HG03064 (cell line): ENCODE results near the gene CNPY1.

Experiments
- ATAC-seq: cut with Tn5 transposase; IDR thresholded peaks from one replicate; pipeline ENCODE4 v1.9.1; 2021; ENCODE audit warnings: low read depth; ENCODE audit not compliant: unreplicated experiment

CNPY1 gene

DNA sequence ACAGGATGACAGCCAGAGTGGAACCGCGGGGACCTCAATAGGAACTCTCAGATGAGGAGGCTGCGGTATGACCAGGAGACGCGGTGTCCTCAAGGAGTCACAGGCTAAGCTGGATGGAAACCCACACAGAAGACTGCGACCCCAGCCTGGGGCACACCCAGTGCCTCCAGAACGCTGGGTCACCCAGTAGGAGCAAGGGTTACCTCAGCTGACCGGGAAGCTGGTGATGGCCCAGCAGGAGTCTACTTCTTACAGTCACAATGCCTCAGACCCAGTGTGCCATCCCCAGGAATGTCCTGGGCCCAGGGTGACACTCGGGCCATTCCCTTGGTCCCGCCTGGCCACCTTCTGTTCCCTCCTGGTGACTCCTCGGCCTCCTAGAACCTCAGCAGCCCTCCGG, 29.9 kb downstream of the CNPY1 start:
- no peak for ATAC-seq

DNA sequence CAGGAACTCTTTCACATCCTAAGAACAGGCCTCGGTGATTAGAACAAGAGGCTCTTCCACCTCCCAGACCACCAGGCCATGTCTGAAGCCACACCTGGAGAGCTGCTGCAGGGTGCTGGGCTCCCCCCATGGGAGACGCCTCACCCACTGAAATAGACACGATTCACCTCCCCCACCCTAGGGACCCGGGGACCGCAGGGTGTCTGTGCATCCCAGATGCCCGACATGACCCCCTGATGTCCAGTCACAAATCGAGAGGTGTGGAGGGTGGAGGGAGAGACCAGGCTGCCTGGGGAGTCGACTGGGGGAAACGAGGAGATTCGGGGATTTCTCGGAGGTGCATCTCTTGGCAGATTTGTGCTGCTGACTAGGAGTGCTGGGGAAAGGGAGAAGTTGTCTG, 31.0 kb downstream of the CNPY1 start:
- ATAC-seq: no peak

DNA sequence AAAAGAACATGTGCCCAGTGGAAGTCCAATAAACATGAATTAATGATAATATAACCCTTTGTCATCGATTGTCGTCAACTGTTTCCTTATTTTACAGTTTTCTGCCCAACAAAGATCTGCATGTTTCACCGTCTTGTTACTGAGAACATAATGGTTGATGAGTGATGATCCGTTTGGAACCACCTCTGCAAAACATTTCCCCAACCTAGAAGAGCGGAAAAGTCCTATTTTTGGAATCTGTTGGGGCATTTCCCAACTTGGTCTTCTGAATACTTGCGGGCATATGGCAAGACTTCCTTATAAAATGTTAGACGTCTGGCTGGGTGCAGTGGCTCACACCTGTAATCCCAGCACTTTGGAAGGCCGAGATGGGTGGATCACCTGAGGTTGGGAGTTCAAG, 32.1 kb downstream of the CNPY1 start:
- no peak for ATAC-seq

DNA sequence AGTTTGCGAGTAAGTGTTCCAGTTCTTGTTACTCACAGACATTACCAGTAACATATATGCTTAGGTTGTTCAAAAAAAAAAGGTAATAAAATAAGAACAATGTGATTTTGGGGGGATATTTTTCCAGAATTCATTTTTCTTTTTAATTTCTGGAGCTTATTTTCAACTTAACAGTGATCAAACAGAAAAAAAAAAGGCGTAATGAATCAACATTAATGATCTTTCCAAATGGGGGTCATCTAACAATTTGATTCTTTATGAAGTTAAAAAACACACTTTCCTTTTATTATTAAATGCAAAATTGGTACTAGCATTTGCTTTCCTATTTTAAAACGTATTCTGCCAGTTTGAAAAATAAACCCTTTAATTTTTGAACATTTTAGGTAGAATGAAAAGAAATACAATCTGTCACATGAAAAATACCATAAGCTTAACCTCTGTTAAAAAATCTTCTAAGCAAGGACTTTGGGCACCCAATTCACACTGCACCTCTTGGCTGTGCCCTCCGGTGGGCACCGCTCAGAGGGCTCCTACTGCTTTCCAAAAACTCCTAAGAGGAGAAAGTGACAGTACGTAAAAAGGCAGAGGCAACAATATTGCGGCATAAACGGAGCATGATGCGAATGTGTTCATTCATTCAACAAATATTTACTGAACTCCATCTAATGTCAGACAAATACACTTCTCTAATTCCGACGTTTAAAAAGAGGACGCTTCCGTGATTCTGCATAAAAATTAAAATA, 32.6 kb downstream of the CNPY1 start:
- no peak for ATAC-seq

DNA sequence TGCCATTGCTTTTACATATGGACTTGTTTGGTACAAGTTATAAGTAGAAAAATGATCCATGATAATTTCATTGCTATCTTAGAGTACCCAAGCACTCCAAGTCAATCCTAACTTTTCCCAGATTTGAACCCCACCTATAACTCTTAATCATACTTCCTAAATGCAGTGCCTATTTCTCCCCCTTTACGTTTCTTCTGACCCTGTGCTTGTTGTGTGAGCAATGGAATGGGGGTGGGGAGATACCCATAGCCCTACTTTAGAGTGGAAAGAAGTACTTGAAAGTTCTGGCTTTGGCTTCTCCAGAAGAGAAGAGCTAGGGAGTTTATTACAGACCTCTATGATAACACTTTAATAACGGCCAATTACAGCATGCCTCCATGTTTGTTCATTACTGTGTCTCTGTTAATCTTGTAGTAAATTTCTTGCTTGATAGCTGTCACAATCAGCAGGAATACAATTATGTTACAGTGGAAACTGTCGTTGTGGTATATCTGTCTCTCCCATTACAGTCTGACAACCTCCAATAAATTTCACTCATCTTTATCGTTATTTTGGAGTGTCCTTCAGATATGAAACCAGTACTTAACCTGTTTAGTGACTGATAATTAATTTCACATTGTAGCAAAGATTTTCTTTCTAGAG, 34.0 kb downstream of the CNPY1 start:
- ATAC-seq: no peak

DNA sequence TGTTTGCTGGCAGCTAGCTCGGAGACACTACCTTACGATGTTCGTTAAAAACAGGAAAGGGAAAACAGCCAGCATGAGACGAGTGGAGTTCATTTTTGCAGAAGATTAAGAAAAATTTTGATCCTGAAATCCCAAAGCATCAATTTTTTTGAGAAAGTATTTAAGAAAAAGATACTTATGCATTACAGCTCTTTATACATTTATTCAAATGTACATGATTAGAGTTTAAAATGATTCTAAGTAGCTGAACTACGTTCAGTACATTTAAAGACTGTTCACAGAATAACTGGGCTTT, 34.7 kb downstream of the CNPY1 start:
- no peak for ATAC-seq

DNA sequence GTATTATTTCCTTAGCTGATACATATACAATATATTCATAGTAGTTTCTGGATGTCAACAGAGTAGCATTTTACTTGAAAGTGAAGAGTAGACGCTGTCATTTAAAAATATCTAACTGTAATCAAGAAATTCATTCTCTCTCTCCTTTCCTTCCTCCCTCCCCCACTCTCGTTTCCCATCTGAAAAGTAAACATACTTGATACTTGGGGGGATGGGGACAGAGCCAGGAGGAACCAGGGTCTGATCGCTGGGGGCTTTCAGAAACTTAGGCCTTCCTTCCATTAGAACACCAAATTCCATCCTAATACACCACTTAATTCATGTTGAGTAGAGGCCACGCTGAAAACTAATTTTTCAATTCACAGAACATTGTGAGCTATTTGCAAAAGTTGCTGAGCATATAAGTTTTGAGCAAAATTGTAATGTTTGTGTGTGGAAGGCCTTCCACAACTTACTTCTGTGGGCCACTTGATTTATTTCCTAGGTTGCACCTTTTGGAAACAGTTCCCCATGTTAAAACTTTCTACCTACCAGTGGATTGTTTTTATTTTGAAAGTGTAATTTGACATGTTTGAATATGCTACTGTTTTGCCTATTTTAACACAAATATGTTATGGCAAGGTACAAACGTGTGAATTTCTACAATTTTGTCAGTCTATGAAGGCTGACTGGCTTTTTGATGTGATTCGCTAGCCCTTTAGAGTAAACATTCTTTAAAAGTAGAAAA, 35.2 kb downstream of the CNPY1 start:
- no peak for ATAC-seq

DNA sequence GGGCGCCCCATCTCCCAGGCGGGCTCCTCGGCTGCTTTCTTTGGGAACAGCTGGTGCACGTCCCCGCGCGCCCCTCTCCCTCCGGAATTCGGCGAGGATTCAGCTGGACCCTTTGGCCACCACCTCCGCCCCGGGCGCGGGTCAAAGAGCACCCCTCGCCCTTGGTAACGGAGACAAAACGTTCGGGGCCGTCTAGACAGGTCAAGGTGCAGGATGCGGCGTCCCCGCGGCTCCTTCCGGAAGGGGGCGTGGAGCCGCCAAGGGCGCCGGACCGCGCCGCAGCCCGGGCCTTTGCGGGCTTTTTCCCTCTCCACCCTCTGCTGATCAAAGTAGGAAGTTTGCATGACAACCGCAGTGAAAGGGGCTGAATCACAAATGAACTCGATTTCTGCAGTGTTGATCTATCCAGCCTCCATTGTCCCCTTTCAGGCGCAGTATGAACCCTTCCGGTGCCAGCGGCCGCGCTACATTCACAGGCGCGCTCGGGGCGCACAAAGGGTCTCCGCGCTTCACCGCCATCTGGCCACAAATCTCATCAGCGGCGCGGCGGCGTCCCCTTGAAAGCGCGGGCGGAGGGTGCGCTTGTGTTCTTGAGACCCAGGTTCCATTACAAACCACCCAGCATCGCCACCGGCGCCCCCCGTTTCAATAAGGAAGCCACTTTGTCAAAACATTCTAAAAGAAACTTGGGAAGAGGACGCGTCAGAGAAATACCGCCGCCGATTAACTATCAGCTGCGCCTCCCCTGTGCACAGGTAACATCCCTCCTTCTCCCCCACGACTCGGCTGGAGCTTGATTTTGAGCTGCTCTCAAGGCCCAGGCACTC, 36.4 kb downstream of the CNPY1 start:
- ATAC-seq: no peak

DNA sequence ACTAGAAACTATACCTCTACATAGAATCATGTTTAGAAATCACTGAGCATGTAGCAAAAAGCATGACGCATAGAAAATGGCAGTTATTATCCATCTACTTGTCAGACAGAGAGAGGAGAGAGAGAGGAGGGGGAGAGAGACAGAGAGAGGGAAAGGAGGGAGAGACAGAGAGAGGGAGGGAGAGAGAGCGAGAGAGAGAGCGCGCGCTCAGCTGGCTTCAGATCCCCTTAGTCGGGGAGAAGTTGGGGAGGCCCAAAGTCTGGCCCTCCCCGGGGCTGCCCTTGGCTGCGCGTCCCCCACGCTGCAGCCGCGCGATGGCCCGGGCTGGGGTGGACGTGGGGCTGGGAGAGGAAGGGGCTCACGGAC, 37.0 kb downstream of the CNPY1 start:
- ATAC-seq: no peak

DNA sequence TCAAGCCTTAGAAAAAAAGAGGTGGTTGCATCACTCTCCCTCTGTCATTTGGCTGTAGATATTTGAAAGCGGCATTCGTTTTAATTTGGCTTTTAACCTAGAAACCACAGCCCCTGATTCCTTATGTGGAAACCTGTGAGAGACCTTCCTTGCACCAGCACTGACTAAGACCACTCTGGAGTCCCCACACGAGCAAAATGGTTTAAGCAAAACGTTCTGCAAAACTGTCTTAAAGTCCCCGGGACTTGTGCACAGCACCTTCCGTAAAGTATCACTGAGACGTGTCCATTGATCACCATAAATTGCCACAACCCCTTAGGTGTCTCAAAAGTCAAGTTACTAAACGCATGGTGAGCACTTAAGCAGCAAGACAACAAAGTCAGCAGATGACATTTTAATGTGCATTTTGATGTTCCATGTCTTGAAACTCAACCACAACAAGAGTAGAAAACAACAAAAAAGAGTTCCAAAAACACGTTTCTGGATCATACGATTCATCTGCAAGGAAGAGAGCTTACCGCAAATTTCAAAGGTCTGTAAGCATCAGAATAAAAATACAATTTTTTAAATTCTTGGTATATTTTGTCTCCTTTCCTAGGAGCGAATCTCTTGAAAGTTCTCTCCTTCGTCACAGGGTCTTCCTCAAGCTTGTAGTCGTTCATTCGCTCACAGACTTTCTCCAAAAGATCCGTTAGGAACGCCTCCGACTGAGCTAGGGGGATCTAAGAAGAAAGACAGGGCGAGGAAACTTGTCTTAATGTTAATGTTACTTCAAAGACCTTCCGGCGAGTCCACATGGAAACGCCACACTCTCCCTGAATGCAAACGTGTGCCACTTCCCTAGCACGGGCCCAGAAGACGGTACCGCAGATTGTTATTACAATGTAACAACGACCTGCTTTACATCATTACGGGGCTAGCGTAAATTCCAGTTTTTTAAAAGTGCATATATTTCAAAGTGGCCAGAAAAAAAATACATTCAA, 37.7 kb downstream of the CNPY1 start:
- no peak for ATAC-seq

DNA sequence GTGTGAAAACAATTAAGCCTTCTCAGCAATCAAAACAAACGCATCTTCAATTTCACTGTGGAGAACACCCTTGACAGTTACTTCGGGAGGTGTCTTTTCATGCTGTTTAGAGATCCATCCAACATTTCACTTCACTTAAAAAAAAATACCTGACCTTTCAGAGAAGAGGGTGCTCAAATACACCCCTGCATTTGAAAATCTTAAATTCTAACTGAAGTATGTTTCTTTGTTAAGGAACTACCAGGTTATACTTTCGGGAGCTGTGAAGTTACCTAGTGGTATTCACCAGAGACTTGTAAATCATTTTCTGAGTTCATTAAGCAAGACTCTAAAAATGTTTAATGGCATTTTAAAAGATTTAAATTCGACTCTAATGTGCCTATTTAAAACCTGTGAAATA, 38.8 kb downstream of the CNPY1 start:
- no peak for ATAC-seq

DNA sequence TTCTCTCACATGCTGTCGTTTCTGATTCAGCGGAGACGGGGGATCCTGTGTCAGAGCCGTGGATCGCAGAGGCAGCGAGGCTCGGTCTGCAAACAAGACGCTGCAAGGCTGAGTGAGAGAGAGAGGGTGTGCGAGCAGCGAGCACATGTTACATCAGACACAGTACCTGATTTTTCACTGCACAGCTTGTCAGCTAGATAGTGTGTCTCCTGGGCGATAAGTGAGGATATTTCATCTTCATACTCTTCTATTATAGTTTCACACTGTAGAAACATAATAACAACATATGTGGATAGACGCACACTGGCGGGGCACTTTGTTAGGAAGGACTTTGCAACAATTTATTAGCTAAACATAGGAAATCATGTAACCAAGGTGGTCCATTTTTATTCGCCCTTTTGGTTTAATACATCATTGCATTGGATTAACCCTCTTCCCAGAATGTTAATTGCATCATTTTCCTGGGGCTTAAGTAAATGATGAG, 39.5 kb downstream of the CNPY1 start:
- no peak for ATAC-seq

DNA sequence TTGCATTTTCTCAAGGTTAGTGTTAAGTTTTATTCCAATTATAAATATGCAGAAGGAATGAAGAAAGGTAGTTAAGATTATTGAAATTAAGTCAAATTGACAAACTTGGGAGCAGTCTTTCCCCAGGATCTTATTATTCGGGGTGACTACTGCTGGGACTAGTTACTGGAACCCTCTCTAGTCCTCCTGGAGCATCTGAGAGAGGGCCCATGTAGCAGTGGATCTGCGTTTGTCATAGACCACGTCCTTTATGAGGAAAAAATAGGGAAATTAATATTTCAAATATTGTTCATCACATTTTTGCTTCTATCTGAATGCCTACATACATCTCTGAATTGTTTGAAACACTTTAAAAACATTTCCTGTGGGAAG, 41.0 kb downstream of the CNPY1 start:
- ATAC-seq: no peak

DNA sequence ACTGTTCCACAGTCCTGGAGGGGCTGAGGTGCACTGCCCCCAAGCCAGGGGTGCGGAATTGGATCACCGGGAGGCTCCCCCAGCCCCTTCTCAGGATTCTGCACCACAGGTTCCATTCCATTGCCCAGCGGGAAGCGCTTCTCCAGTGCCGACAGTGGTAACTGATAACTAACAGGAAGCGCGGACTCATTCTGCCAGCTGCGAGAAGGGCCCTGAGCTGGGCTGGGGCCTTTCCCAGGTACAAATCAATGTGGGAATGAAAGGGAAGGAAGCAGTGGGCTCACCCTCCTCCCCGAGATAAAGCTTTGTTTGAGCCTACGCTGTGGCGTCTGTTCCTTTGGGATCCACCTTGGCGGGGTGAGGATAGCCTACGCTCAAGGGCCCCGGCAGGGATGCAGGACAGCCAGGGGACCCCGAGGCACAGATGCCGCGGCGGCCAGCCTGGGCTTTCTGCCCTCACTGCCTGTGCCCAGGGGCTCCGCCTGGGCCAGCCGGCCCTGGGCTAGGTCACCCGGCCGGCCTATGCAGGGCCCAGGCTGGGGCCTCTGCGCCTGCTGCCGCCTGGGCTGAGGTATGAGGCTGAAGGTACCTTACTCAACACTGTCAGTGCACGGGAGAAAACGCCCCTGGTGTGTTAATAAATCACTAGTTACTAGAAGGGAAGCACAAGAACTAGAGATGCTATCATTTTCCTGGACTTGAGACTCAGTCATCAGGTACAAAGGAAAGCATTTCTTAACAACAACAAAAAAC, 49.0 kb downstream of the CNPY1 start:
- no peak for ATAC-seq

DNA sequence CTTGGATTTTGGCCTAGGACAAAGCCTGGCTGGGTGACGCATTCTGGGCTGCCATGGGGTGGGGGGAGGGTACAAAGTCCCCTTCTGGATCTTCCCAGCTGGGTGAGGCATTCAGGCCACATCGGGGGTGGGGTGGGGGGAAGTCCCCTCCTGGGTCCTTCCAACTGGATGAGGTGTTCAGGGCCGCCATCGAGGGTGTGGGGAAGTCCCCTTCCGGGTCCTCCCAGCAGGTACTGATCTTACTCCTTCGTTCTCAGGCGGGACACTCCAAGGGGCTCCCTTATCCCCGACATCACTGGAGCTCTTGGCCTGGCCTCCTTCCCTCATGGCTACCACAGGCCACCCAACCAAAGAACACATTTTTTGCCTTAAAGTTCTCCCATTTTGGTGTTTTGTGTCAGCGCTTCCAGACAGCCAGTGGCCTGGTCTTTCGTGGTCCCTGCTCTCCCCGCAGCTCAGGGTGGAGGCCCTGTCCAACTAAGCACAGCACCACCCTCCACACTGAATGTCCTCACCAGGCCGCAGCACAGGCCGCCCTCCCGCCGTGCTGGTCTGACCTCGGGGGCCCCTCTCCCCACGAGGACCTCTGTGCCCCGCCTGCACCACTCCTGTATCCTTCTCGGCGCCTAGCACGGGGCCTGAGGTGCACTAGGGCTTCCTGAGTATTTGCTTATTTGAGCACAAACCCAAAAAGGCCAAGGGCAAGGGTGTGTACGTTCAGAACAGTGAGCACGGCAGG, 49.9 kb downstream of the CNPY1 start:
- ATAC-seq: no peak

DNA sequence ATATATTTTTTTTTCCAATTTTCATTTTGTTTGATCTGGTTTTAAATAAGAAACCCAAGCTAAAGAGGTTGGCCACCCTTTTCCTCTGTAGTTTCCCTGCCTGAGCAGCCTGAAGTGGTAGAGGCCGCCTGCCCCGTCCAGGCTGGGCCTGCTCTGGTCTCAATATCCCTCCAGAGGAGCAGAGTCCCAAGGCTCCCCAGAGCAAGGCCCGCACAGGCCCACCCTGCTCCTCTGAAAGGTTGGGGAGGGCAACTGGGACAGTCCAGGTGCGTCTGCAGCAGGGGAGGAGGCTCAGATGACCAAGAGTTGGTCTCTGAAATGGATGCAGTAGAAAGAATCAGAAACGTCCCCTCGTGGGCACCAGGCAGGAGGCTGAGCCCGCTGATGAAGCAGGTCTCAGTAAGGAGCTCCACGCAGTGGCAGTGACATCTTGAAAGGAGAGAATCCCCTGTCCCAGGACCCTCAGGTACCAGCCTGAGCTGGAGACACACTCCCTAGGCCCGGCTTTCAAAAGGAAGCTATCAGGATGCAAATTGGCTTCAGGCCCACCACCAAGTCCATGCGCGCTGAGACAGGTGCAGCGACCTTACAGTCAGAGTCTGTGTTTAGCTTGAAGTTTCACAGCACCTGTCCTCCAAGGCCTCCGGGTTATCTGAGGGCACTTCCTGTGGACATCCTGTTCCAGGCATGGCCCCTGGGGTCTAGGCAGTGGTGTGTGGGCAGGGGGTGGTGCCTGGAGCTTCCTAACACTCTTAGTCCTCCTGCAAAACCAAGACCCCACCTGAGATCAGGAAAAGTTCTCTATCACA, 50.7 kb downstream of the CNPY1 start:
- ATAC-seq: no peak

DNA sequence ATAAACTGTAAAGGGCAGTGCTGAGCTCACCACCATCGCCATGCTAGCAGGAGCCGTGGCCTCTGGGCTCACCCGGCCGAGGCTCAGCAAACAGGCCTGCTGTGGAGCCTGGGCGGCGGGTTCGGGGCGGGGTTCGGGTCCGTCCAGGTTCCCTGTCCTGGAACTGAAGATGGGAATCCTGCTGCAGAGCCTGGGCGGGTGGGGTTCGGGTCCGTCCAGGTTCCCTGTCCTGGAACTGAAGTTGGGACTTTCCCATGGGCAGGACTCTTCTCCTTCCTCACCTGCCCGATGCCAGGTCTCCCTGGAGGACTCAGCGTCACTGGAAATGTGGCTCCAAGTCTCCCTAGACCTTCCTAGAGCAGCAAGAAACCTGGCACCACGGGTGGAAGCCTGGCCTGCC, 51.8 kb downstream of the CNPY1 start:
- no peak for ATAC-seq
